HepG2 (cell line): ENCODE results near the gene SLC25A51. TPM values are rescaled to one million over a fixed set of nuclear protein-coding genes. Genes with fewer than 3 reads are reported as not detected.
A peak's percentile ranks its signal among the peaks of the same experiment; 100 is the strongest.

Source experiments
- ATAC-seq: fragments of 200-7000 bp; cut with Tn5 transposase; 3 replicates; pipeline ENCODE4 v1.9.1; 2020; ENCODE audit warnings: mild to moderate bottlenecking, moderate library complexity
- BruUV-seq: library from RNA; stranded (reverse); fragments of 400-500 nt; replicated peaks from 2 replicates; lab custom pipeline; 2021; lab: Mats Ljungman, UMichigan
- CTCF ChIA-PET: fragments of 300-600 bp; formaldehyde crosslinking; extraction: SDS; loops from one replicate; lab custom pipeline; 2021; ENCODE audit warnings: low total read pairs, inconsistent platforms, low intra/inter-chr PET ratio; lab: Yijun Ruan, JAX
- POLR2A ChIA-PET: fragments of 350-600 bp; sonication (Branson Sonifier 250); formaldehyde crosslinking; loops from one replicate; lab custom pipeline; 2020; ENCODE audit warnings: antibody characterized with exemption, inconsistent platforms; lab: Yijun Ruan, JAX
- DNase-seq: peaks from one replicate; pipeline ENCODE4 v3.0.0-alpha.2; 2015; ENCODE audit warnings: low spot score
- FAIRE-seq: peaks from 3 replicates; lab custom pipeline; 2011; peaks lifted over from hg19 to GRCh38; lab: Jason Lieb, UNC
- H2AFZ ChIP-seq: one replicate; pipeline ENCODE4 v1.6.1; 2011; ENCODE audit warnings: low read length, inconsistent platforms
- H3K27ac ChIP-seq: fragments of 300-600 bp; 3 replicates; pipeline ENCODE4 v1.8.0; 2011; ENCODE audit warnings: mixed run types, mild to moderate bottlenecking, mixed read lengths, low read length, inconsistent platforms; ENCODE audit not compliant: insufficient read depth; ENCODE audit errors: extremely low read length
- H3K27me3 ChIP-seq, 2 experiments: fragments of 200-600 bp in 1 of 2; 2 replicates in 1 of 2; 3 replicates in 1 of 2; pipeline versions ENCODE4 v1.6.0 to v1.8.0; 2011; ENCODE audit warnings: low read length in 2 of 2, mild to moderate bottlenecking in 2 of 2, moderate library complexity in 2 of 2, inconsistent platforms in 1 of 2; ENCODE audit not compliant: insufficient read depth in 2 of 2, control insufficient read depth in 1 of 2
- H3K36me3 ChIP-seq, 2 experiments: fragments of 200-600 bp in 1 of 2; replicated peaks in 1 of 2; 2 replicates in 1 of 2; 3 replicates in 1 of 2; pipeline versions ENCODE4 v1.5.1 to v1.8.0; 2011; ENCODE audit warnings: low read length in 2 of 2, inconsistent platforms in 1 of 2; ENCODE audit not compliant: insufficient read depth in 2 of 2, control insufficient read depth in 1 of 2
- H3K4me1 ChIP-seq: 2 replicates; pipeline ENCODE4 v1.5.1; 2012; ENCODE audit warnings: low read length, inconsistent platforms; ENCODE audit not compliant: insufficient read depth
- H3K4me2 ChIP-seq: 2 replicates; pipeline ENCODE4 v1.6.0; 2011; ENCODE audit warnings: low read depth, low read length, inconsistent platforms
- H3K4me3 ChIP-seq, 3 experiments: fragments of 200-600 bp in 1 of 3; sonication (generic), shearing (Covaris generic) in 1 of 3; replicated peaks in 1 of 3; 2 replicates each; pipeline ENCODE4 v1.5.1; 2011 to 2016; ENCODE audit warnings: low read length in 3 of 3, inconsistent platforms in 2 of 3, low read depth in 2 of 3, mild to moderate bottlenecking in 2 of 3, control low read depth in 1 of 3, mixed read lengths in 1 of 3; ENCODE audit not compliant: insufficient read depth in 1 of 3
- H3K79me2 ChIP-seq: one replicate; pipeline ENCODE4 v1.6.1; 2011; ENCODE audit warnings: low read length, inconsistent platforms; ENCODE audit not compliant: insufficient read depth
- H3K9ac ChIP-seq: 2 replicates; pipeline ENCODE4 v1.6.0; 2011; ENCODE audit warnings: mild to moderate bottlenecking, low read depth, low read length, inconsistent platforms; ENCODE audit not compliant: insufficient read depth
- H3K9me3 ChIP-seq: 2 replicates; pipeline ENCODE4 v1.5.1; 2012; ENCODE audit warnings: mild to moderate bottlenecking, low read length
- H4K20me1 ChIP-seq: 2 replicates; pipeline ENCODE4 v1.6.0; 2011; ENCODE audit warnings: inconsistent platforms, mild to moderate bottlenecking, low read length, moderate library complexity; ENCODE audit not compliant: insufficient read depth
- NCOA2 ChIP-seq: sonication (generic); formaldehyde crosslinking; IDR thresholded peaks from 2 replicates; pipeline ENCODE4 v1.8.0; 2022; ENCODE audit warnings: inconsistent platforms
- ZNF629 ChIP-seq: sonication (generic); formaldehyde crosslinking; conservative IDR thresholded peaks from 2 replicates; pipeline ENCODE4 v1.5.0; 2020; ENCODE audit warnings: missing genetic modification reagents
- WGBS: methylation state at CpG from one replicate; pipeline ENCODE4 v1.1.6; 2017; ENCODE audit warnings: low lambda C conversion rate; 5-methylcytosine and 5-hydroxymethylcytosine counted together
- in situ Hi-C: cut with HindIII; loops from 2 replicates; pipeline ENCODE4 v1.10.0; 2017; ENCODE audit warnings: low pct_unique_long_range_greater_than_20kb; ENCODE audit not compliant: extremely low pct_ligation_motif_present
- intact Hi-C: fragments of 100-400 bp; cut with micrococcal nuclease; formaldehyde crosslinking; loops from one replicate; pipeline ENCODE4 v1.10.0; 2022; ENCODE audit not compliant: unreplicated experiment
- polyA plus RNA-seq, 8 experiments: library from polyadenylated mRNA; depleted of rRNA in 3 of 8; stranded (reverse) in 7 of 8; unstranded in 1 of 8; fragments of >200 nt; fragmentation: Illumina TruSeq in 4 of 8; extraction: Trizol in 4 of 8; gene quantifications; 2 replicates each; pipeline versions ENCODE4 v1.2.1 to v1.2.3, GENCODE V29; 2011 to 2016; ENCODE audit warnings: low read depth in 4 of 8, missing spikeins in 1 of 8, mixed read lengths in 1 of 8; ENCODE audit not compliant: insufficient read depth in 1 of 8
- total RNA-seq, 5 experiments: library from RNA; depleted of rRNA; stranded (reverse); fragments of >200 nt; fragmentation: Illumina TruSeq; extraction: Trizol; gene quantifications; 2 replicates each; pipeline ENCODE4 v1.2.3, GENCODE V29; 2016; ENCODE audit warnings: low read depth in 1 of 5
- TF ChIP-seq, protein P1 (sequence below): sonication (generic); formaldehyde crosslinking; IDR thresholded peaks from 2 replicates; pipeline ENCODE4 v1.8.0; 2022; ENCODE audit warnings: mild to moderate bottlenecking, missing genetic modification reagents, borderline replicate concordance

The SLC25A51 gene
- total and polyA plus RNA-seq, 2 of the 13 experiments (the other 11 are each of a cell fraction or from before 2014, with no cell fraction given) = 14.6 to 37.7 TPM

GRCh38 chr9:37927132-37927531 is 23.2 kb upstream of the SLC25A51 start (continued):
- TF ChIP-seq, protein P1, sequence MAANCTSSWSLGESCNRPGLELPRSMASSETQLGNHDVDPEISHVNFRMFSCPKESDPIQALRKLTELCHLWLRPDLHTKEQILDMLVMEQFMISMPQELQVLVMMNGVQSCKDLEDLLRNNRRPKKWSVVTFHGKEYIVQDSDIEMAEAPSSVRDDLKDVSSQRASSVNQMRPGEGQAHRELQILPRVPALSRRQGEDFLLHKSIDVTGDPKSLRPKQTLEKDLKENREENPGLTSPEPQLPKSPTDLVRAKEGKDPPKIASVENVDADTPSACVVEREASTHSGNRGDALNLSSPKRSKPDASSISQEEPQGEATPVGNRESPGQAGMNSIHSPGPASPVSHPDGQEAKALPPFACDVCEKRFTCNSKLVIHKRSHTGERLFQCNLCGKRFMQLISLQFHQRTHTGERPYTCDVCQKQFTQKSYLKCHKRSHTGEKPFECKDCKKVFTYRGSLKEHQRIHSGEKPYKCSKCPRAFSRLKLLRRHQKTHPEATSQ = no peak

GRCh38 chr9:37926737-37927118 is 22.8 kb upstream of the SLC25A51 start:
- in situ Hi-C loops (no loop called here), intact Hi-C loops (no loop called here)
- no TSS peak for BruUV-seq
- H3K36me3 ChIP-seq = peaks cover 38 to 88% of the 10 kb centered on the region in 2 experiments
- DNase-seq = no peak
- peaks cover 41% of the 10 kb centered on the region; the same call in 1 of the 2 replicates for H4K20me1 ChIP-seq
- WGBS = 100% methylated on average over 1 of the region's 1 CpG
- H3K4me3 ChIP-seq = no peak overlapping the region
- H3K9ac ChIP-seq = no peak overlapping the region
- H3K27me3 ChIP-seq = no peaks in the 10 kb centered on the region
- CTCF ChIA-PET = no interaction called here
- TF ChIP-seq NCOA2 (CRISPR knock-in tag) (no peak), ZNF629 (CRISPR knock-in tag) (peak; percentile 69)
- TF ChIP-seq, all 625 proteins: peak for 1
- ATAC-seq = no peak
- H3K79me2 ChIP-seq = peaks cover 9% of the 10 kb centered on the region
- no peak overlapping the region for H3K4me2 ChIP-seq
- H2AFZ ChIP-seq = no peak overlapping the region
- H3K4me1 ChIP-seq = peaks cover 16% of the 10 kb centered on the region
- no peak overlapping the region for H3K27ac ChIP-seq
- POLR2A ChIA-PET = no interaction called here
- no peak for FAIRE-seq
- no peaks in the 10 kb centered on the region for H3K9me3 ChIP-seq
